ENCODE measurements around the gene DENND4C. TPM values are rescaled to one million over a fixed set of nuclear protein-coding genes. Genes with fewer than 3 reads are reported as not detected.

The DENND4C gene
- polyA plus RNA-seq, 2 of the 4 experiments (the other 2 are of a cell fraction) = 17.4 to 44.1 TPM

DNA sequence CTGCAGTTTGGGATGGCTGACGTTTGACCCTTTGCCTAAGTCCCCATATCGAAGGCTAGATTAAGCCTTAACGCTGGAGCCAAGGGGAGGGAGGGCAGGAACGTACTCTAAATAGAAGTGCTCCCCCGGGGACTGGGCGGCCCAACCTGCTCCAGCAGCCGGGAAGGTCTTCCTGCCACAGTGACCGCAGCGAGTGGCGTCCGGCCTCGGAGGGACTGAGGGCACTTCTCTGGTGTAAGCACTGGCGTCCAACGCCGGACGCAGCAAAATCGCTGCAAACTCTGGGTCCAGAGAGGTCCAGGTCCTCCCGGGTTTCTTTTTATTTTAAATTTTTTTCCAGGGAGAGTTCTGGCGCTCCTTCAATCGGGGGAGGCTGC lies 177.8 kb downstream of the DENND4C start:
- peak; percentile 22 to 30 for ATAC-seq
- Histone ChIP-seq H3K9me3 (no peaks in the 10 kb centered on the region), H3K27ac (peak overlapping the region; percentile 61 to 90), H3K4me1 (peaks cover 5% of the 10 kb centered on the region; the same call in 2 of the 3 replicates), H3K4me3 (peak overlapping the region; percentile 65), H3K4me2 (peak overlapping the region; percentile 90)
- no peak for FAIRE-seq
- POLR2A ChIA-PET = interaction anchor here (0.5 kb wide), 1 partner anchor 213 kb away, joined by 3 read pairs; no protein-coding TSS in a partner anchor
- peak in 1 of 2 experiments; percentile 4 for DNase-seq (ENCODE audit: low read depth in 1 of 2, low spot score in 1 of 2)
- CTCF ChIA-PET = interaction anchor here (3.0 kb wide), 1 partner anchor 56 kb away, joined by 14 read pairs; no protein-coding TSS in a partner anchor
- TF ChIP-seq ZC3H11A (IDR thresholded peaks at IDR 0.05) (no peak), CEBPB (IDR thresholded peaks at IDR 0.05) (no peak), MAZ (IDR thresholded peaks at IDR 0.05; ENCODE audit: borderline replicate concordance, low read depth, low read length) (no peak), CTCF (IDR thresholded peaks at IDR 0.05) (no peak), JUN (IDR thresholded peaks at IDR 0.05) (no peak), HOXA7 (CRISPR knock-in tag; IDR thresholded peaks at IDR 0.05) (no peak)
- TF ChIP-seq, protein P1, sequence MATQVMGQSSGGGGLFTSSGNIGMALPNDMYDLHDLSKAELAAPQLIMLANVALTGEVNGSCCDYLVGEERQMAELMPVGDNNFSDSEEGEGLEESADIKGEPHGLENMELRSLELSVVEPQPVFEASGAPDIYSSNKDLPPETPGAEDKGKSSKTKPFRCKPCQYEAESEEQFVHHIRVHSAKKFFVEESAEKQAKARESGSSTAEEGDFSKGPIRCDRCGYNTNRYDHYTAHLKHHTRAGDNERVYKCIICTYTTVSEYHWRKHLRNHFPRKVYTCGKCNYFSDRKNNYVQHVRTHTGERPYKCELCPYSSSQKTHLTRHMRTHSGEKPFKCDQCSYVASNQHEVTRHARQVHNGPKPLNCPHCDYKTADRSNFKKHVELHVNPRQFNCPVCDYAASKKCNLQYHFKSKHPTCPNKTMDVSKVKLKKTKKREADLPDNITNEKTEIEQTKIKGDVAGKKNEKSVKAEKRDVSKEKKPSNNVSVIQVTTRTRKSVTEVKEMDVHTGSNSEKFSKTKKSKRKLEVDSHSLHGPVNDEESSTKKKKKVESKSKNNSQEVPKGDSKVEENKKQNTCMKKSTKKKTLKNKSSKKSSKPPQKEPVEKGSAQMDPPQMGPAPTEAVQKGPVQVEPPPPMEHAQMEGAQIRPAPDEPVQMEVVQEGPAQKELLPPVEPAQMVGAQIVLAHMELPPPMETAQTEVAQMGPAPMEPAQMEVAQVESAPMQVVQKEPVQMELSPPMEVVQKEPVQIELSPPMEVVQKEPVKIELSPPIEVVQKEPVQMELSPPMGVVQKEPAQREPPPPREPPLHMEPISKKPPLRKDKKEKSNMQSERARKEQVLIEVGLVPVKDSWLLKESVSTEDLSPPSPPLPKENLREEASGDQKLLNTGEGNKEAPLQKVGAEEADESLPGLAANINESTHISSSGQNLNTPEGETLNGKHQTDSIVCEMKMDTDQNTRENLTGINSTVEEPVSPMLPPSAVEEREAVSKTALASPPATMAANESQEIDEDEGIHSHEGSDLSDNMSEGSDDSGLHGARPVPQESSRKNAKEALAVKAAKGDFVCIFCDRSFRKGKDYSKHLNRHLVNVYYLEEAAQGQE (IDR thresholded peaks at IDR 0.05) = no peak
- 27% methylated on average over 20 of the region's 20 CpGs for WGBS (ENCODE audit: missing lambda C conversion rate)

GRCh38 chr9:19408693-19409400 lies 178.4 kb downstream of the DENND4C start, which contains the start of gene ACER2:
Gene ACER2 (plus strand): TSS chr9:19409009. CDS start chr9:19409085, 76 bp downstream.
- H3K4me1 ChIP-seq = peaks cover 5% of the 10 kb centered on the region; the same call in 2 of the 3 replicates
- WGBS (ENCODE audit: missing lambda C conversion rate) = 2% methylated on average over 28 of the region's 61 CpGs
- TF ChIP-seq NFE2L2 (conservative IDR thresholded peaks at IDR 0.05; ENCODE audit: low read length) (no peak), SREBF2 (IDR thresholded peaks at IDR 0.05) (no peak), ZFP36 (IDR thresholded peaks at IDR 0.05; ENCODE audit: borderline replicate concordance, partially characterized antibody) (no peak), TFCP2L1 (CRISPR knock-in tag; IDR thresholded peaks at IDR 0.05) (no peak), FOXS1 (CRISPR knock-in tag; IDR thresholded peaks at IDR 0.05) (no peak), POLR2A (IDR thresholded peaks at IDR 0.05; ENCODE audit: low read length) (peak; percentile 87), CTCF (IDR thresholded peaks at IDR 0.05) (no peak), E2F6 (IDR thresholded peaks at IDR 0.05; ENCODE audit: borderline replicate concordance, low read depth) (peak; percentile 66; the same call in 1 of the 2 replicates), TP53 (CRISPR knock-in tag; IDR thresholded peaks at IDR 0.05) (no peak), MYC (IDR thresholded peaks at IDR 0.05; ENCODE audit: borderline replicate concordance, low read length) (no peak; the same call in 1 of the 2 replicates), KDM5A (IDR thresholded peaks at IDR 0.05) (no peak), CHD4 (IDR thresholded peaks at IDR 0.05; ENCODE audit: borderline replicate concordance) (no peak), EHMT2 (IDR thresholded peaks at IDR 0.05; ENCODE audit: low read depth) (no peak), SMC3 (IDR thresholded peaks at IDR 0.05) (no peak), NR3C1 (IDR thresholded peaks at IDR 0.05) (no peak), MAX (IDR thresholded peaks at IDR 0.05) (peak; percentile 78), JUN (IDR thresholded peaks at IDR 0.05) (peak in 1 of 2 experiments; percentile 73; a peak in 3 of 5 replicates), JUNB (IDR thresholded peaks at IDR 0.05) (no peak), HOXB5 (CRISPR knock-in tag; IDR thresholded peaks at IDR 0.05) (no peak)
- TF ChIP-seq, protein P2, sequence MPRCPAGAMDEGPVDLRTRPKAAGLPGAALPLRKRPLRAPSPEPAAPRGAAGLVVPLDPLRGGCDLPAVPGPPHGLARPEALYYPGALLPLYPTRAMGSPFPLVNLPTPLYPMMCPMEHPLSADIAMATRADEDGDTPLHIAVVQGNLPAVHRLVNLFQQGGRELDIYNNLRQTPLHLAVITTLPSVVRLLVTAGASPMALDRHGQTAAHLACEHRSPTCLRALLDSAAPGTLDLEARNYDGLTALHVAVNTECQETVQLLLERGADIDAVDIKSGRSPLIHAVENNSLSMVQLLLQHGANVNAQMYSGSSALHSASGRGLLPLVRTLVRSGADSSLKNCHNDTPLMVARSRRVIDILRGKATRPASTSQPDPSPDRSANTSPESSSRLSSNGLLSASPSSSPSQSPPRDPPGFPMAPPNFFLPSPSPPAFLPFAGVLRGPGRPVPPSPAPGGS (IDR thresholded peaks at IDR 0.05) = peak; percentile 80; the same call in 2 of the 3 replicates
- TF ChIP-seq, protein P3, sequence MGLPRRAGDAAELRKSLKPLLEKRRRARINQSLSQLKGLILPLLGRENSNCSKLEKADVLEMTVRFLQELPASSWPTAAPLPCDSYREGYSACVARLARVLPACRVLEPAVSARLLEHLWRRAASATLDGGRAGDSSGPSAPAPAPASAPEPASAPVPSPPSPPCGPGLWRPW (IDR thresholded peaks at IDR 0.05) = no peak

More at GRCh38 chr9:19408693-19409400, 178.4 kb downstream of the DENND4C start, which contains the start of gene ACER2:
- H3K4me3 ChIP-seq = peak within 1 kb of the TSS; percentile 65
- H3K4me2 ChIP-seq = peak within 1 kb of the TSS; percentile 90
- H3K27ac ChIP-seq = peak within 1 kb of the TSS; percentile 74 to 90
- FAIRE-seq = no peak
- POLR2A ChIA-PET = interaction anchor here (0.5 to 0.9 kb wide), 3 partner anchors 22 to 213 kb away, joined by 3 to 5 read pairs (median 3); partner anchors contain the start of gene RPS6
- CTCF ChIA-PET = interaction anchor here (1.0 to 3.0 kb wide), 3 partner anchors 11 to 56 kb away, joined by 3 to 14 read pairs (median 5); no protein-coding TSS in a partner anchor
- peak; percentile 88 to 90 for DNase-seq (ENCODE audit: low read depth in 1 of 2, low spot score in 1 of 2)
- H3K9me3 ChIP-seq = no peaks in the 10 kb centered on the region
- peak; percentile 93 to 96 for ATAC-seq
